Vagina (tissue), 2 donors: ENCODE measurements around the gene SLC18A3.

Experiments
- POLR2A ChIP-seq, 2 donors: fragments of 450-650 bp; IDR thresholded peaks; one replicate each; pipeline ENCODE4 v1.6.1; 2017; ENCODE audit warnings: antibody characterized with exemption in 2 of 2, mild to moderate bottlenecking in 2 of 2, moderate library complexity in 2 of 2
- POLR2AphosphoS5 ChIP-seq, 2 donors: sonication (generic); formaldehyde crosslinking; IDR thresholded peaks; one replicate each; pipeline ENCODE4 v1.9.0; 2017; ENCODE audit warnings: antibody characterized with exemption in 2 of 2, mild to moderate bottlenecking in 2 of 2, low read depth in 1 of 2; ENCODE audit not compliant: insufficient read depth in 1 of 2
- TF ChIP-seq, protein P1 (sequence below), 3 experiments: fragments of 450-650 bp in 2 of 3; fragments of 200-600 bp in 1 of 3; sonication (generic) in 1 of 3; IDR thresholded peaks; one replicate each; pipeline ENCODE4 v1.5.1; 2017 to 2019; ENCODE audit warnings: antibody characterized with exemption in 3 of 3, mild to moderate bottlenecking in 2 of 3, moderate library complexity in 2 of 3

DNA sequence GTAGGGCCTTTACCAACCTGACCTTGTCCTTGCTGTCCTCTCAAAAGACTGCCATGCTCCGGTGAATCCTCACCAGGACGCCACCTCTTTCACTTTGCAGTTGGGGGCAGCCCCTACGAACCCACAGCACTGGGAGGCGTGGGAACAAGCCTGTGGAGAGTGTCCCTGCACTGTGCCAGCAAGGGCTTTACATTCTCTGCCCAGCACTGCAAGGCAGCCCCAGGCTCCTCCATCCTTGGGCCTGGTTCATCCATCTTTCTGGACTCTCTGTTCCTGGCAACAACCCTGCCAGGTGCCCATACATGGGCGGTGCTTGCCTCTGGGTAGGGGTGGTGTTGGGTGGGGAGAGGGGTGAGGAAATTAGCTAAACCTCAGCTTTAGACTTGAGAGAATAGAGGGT lies 5.1 kb downstream of the SLC18A3 start:
- TF ChIP-seq, protein P1, sequence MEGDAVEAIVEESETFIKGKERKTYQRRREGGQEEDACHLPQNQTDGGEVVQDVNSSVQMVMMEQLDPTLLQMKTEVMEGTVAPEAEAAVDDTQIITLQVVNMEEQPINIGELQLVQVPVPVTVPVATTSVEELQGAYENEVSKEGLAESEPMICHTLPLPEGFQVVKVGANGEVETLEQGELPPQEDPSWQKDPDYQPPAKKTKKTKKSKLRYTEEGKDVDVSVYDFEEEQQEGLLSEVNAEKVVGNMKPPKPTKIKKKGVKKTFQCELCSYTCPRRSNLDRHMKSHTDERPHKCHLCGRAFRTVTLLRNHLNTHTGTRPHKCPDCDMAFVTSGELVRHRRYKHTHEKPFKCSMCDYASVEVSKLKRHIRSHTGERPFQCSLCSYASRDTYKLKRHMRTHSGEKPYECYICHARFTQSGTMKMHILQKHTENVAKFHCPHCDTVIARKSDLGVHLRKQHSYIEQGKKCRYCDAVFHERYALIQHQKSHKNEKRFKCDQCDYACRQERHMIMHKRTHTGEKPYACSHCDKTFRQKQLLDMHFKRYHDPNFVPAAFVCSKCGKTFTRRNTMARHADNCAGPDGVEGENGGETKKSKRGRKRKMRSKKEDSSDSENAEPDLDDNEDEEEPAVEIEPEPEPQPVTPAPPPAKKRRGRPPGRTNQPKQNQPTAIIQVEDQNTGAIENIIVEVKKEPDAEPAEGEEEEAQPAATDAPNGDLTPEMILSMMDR (IDR thresholded peaks at IDR 0.05): no peak
- TF ChIP-seq POLR2AphosphoS5 (IDR thresholded peaks at IDR 0.05; ENCODE audit: insufficient read depth in 1 of 2, low read depth in 1 of 2) (no peak), POLR2A (IDR thresholded peaks at IDR 0.05) (no peak)
